GOT3 (cell line): ENCODE data around the gene FAM171A1.
"Not testable (repeated sequence)": the region's sequence is repeated elsewhere in the genome, so short reads cannot be mapped to it uniquely, and the experiment has no call there.

Experiments
- DNase-seq: peaks from one replicate; lab custom pipeline; 2025; ENCODE audit warnings: mixed read lengths; lab: John Stamatoyannopoulos, UW

FAM171A1 gene

DNA sequence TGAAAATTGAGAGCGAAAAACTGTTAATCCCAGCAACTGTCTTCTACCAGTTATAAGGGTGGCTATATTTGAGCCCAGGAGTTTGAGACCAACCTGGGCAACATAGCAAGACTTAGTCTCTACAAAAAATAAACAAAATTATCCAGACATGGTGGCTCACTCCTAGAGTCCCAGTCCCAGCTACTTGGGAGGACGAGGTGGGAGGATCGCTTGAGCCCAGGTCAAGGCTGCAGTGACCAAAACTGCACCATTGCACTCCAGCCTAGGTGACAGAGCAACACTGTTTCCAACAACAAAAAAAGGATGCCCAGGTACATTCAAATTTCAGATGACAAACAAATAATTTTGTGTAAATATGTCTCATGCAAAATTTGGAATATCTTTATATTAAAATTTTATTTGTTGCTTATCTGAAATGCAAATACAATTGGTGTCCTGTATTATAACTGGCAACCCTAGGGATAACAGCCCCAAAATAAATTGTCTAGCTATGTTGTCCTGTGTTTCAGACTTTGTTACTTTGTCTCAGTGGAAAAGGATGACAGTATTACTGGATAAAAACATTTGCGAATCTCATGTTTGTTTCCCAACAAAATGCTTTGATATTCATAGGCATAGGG lies 26.7 kb downstream of the FAM171A1 start:
- no peak for DNase-seq

DNA sequence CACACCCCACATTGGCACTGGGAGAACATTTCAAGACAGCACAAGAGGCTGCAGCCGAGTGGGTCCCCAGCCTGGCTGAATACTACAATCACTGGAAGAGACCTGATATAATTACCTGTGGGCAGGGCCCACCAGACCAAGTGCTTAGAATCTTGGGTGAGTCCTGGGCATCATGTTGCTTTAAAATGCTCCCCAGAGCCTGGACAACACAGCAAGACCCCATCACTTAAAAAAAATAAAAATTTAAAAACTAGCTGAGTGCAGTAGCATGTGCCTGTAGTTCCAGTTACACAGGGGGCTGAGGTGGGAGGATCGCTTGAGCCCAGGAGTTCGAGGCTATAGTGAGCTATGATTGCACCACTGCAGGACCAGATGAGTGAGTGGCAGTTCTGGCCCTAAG lies 28.1 kb downstream of the FAM171A1 start:
- no peak for DNase-seq

GRCh38 chr10:15341502-15342128 lies 29.5 kb downstream of the FAM171A1 start:
- no peak for DNase-seq

DNA sequence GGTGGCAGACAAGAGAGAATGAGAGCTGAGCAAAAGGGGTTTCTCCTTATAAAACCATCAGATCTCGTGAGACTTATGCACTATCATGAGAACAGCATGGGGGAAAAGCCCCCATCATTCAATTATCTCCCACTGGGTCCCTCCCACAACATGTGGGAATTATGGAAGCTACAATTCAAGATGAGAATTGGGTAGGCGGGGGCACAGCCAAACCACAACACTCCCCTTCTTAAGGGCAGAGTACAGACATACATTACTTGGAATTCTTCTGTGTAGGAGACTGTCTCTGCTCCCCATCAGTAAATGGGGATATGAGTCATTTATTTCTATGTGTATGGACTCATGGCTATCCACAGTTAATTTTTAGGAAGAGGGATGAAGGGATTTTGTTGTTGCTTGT lies 31.2 kb downstream of the FAM171A1 start:
- no peak for DNase-seq

DNA sequence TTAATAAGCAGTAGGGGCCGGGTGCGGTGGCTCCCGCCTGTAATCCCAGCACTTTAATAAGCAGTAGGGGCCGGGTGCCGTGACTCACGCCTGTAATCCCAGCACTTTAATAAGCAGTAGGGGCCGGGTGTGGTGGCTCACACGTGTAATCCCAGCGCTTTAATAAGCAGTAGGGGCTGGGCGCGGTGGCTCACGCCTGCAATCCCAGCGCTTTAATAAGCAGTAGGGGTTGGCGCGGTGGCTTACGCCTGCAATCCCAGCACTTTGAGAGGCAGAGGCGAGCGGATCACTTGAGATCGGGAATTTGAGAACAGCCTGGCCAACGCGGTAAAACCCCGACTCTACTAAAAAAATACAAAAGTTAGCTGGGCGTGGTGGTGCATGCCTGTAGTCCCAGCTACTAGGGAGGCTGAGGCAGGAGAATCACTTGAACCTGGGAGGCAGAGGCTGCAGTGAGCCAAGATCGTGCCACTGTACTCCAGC lies 33.6 kb downstream of the FAM171A1 start:
- not testable (repeated sequence) for DNase-seq

- no peak for DNase-seq
These were observed 34.9 kb downstream of the FAM171A1 start for GRCh38 chr10:15336211-15336610.

DNA sequence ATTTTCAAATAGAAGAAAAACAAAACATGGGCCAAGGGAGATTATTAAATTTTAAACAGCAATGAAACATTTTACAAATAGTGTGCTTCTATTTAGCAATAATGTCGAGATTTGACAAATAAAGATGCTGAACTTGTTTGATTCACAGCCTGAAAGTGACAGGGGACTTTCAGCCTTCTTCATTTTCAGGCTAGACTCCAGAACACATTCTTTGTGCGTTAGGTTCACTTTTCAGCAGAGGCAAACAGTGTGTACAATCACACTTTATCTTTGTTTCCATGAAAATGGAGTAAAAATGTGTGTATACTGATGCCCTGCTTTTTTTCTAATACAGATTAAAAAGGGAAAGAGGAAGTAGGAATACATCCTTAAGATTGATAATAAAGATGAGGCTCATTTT lies 35.6 kb downstream of the FAM171A1 start:
- no peak for DNase-seq

DNA sequence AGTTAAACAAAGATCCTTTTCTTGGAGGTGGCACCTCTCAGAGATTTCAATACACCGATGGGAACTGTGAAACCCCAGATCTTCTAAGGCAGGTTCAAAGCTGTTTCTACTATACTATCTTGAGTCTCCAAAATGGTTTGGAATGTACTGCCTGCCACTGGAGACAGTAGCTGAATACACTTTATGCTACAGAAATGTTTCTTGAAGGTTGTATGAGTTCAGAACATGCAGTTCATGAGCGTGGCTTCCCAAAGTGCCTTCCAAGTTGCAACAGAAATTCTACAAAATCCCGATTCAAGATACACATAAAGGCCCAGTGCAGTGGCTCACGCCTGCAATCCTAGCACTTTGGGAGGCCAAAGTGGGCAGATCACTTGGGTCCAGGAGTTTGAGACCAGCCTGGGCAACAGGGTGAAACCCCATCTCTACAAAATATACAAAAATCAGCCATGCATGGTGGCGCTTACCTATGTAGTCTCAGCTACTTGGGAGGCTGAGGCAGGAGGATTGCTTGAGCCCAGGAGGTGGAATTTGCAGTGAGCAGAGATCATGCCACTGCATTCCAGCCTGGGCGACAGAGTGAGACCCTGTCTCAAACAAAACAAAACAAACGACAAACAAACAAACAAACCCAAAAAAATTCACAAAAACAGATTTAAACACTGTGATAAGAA lies 36.3 kb downstream of the FAM171A1 start:
- DNase-seq: no peak

DNA sequence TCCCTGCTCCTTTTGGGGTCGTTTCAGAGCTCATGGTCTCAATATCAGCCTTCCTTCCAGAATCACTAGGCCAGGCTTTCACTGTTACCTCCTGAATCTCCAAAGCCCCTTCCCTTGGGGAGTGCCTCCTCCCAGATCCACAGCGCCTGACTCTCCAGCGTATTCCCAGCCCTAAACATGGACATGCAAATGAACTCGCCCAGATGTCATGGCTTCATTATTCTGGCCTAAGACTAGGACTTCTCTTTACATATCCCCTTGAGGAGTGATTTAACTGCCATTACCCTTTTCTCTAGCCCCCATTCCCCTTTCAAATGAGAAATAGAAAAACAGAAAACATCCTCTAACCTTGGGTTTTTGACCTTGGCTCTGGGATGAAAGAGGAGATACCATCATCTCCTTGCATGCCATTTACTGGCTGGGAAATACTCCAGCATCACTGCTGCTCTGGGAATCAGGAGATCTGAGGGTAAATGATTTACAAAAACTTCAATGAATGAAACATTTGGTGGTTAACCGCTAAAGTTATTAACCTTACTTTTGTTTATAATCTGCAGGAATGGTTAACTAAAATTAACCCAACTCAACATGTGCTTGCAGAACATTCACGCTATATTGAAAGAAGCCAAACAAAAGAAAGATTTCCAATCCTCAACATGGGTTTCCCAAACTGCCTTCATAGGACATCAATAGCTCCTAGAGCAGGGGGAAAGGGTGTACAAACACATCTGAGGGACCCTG lies 37.0 kb downstream of the FAM171A1 start:
- no peak for DNase-seq

DNA sequence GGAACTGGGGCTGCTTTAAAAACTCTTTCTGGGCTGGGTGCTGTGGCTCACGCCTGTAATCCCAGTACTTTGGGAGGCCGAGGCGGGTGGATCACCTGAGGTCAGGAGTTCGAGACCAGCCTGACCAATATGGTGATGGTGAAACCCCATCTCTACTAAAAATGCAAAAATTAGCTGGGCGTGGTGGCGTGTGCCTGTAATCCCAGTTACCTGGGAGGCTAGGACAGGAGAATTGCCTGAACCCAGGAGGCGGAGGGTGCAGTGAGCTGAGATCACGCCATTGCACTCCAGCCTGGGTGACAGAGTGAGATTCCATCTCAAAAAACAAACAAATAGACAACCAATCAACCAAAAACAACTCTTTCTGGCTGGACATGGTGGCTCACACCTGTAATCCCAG lies 37.9 kb downstream of the FAM171A1 start:
- DNase-seq: not testable (repeated sequence)

- no peak for DNase-seq
These were observed 39.6 kb downstream of the FAM171A1 start for GRCh38 chr10:15331461-15331860.

DNA sequence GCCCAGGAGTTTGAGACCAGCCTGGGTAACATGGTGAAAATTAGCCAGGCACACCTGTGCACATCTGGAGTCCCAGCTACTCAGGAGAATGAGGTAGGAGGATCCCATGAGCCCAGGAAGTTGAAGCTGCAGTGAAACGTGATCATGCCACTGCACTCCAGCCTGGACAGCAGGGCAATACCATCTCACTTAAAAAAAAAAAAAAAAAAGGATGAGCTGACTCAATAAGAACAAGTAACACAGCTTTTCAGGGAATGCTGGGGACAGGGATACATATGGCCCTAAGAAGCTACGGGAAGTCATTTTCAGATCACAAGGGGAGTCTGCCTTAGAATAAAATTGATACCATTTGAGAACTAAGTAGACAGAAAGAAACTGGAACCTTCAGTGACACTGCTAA lies 41.7 kb downstream of the FAM171A1 start:
- no peak for DNase-seq

DNA sequence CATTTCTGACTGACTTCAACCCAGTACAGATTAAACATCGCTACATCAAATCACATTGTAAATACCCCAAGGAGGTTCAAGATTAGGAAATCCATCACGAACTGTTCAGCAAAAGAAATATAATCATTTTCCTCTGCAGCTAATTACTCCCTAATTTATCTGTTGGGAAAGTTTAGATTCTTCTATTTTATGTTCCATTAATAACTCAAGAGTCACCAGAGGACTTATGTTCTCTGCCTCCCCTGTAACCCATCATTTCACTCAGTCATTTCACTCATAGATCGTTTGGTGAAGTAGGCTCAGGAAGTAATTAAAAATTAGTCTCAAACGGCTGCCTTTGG lies 45.2 kb downstream of the FAM171A1 start:
- no peak for DNase-seq

DNA sequence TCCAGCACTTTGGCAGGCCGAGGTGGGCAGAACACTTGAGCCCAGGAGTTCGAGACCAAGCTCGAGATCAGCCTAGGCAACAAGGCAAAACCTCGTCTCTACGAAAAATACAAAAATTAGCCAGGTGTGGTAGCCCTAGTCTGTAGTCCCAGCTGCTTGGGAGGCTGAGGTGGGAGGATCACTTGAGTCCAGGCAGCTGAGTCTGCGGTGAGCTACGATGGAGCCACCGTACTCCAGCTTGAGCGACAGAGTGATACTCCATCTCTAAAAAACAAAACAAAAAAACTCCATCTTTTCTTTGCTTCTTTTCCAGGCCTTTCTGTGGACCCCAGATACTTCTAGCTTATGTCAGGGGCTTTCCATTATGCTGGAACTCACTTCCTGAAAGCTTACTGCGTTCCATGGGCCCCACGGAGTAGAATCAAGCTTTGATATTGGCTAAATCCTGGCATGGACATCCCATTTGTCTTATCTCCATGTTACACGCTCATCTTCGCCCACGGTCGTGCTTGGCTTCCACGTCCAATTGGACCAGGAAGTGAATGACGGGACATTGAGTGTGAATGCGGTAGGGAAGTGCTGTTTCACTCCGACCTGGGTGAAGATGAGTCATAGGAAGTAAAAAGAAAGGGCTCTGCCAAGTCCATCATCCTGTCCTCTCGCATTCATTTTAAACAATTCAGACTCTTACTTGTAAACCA lies 45.7 kb downstream of the FAM171A1 start:
- no peak for DNase-seq

DNA sequence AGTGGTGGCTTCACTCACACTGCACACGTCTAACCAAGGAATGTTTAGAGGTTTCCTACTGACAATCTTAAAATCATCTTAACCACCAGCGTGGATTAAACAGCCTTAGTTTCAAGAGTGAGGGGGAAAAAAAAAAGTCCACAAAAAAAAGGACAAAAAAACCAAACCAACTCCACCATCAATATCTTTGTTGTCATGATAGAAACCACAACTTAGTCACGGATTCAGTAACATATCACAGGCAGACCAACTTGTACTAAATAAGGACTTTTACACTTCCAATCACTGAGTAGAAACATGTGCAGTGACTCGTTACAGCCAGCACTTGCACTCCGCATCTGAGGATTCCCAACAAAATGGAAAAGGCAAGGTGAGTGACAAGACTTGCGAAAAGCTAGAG lies 46.5 kb downstream of the FAM171A1 start:
- no peak for DNase-seq

GRCh38 chr10:15324113-15324512 lies 47.0 kb downstream of the FAM171A1 start:
- no peak for DNase-seq

DNA sequence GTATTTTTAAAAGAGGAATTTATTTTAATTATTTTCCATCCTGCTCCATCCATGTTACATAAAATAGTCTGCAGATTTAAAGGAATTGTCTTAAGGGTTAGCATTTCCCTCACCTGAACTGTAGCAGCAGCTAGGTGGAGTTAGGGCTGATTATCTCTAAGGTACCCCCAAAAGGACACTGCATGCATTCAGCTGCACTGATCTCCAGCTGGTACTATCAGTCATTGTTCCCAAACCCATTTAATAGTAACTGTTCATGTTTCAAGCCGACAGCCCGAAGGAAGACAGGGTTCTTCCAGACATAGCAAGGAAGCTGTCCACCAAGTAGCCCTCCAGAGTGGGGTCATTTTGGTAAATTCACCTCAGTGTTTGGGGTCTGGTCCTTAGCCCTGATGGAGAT lies 48.7 kb downstream of the FAM171A1 start:
- no peak for DNase-seq

DNA sequence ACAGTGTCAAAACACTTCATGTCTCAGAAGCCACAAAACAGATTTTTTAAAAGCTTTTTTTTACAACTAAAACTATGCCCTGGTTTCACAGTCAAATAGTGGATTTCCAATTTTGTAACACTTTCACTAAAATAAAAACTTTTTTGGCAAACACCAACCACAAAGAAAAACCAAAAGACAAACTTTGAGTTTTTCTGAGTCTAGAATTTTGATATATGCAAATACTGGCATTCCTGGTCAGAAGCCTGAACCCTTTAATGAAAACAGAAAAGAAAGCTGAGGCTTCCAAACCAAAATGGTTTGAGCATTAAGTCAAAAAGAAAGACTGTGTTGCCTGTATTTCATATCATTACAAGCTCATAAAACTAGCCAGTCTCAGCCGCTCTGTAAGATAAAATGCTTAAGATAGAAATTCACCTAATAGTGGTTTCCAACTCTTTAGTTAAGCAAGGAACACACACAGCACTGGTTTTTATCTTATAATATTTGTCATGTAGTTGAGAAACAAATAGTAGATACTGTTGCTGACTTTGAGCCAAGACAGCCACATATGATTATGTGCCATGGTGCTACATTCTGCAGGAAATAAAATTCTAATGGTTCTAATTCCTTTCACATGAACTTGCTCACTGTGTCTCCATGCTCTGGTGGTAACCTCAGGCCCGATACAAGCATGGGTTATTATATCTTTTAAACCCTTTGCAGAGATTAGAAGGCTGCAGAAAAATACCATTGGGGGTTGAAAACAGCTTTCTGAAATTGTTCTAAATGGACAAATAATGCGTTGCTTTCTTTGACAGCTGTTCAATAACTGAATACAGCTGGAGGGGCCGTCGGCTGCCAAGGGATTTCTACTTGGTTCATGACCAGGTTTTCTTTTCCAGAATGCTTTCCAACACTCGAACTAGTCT lies 49.4 kb downstream of the FAM171A1 start:
- no peak for DNase-seq

DNA sequence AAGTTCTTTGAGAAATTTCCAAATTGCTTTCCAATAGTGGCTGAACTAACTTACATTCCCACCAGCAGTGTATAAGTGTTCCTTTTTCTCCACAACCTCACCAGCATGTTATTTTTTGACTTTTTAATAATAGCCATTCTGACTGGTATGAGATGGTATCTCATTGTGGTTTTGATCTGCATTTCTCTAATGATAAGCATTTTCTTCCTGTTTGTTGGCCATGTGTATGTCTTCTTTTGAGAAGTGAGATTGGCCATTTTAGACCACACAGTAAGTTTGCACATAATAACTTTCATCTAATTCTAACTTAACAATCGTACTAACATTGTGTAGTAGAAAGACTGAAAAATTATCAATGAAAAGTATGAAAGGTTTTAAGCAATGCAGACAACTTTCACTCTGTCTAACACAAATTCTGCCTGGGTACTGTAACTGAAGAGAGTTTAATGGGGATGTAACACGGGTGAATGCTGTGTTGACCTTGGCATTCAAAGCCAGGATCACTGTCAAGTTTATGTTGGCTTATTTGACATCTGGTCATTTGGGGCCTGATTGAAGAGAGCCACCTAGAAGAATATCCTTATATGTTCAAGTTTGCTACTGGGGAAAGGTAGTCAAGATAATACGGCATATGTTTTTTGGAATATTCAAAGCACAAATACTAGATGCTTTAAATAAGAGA lies 50.4 kb downstream of the FAM171A1 start:
- DNase-seq: no peak

GRCh38 chr10:15320118-15320517 lies 51.0 kb downstream of the FAM171A1 start:
- no peak for DNase-seq
